NT2/D1 (cell line): ENCODE data around the gene QRFP.
"Not testable (repeated sequence)": the region's sequence is repeated elsewhere in the genome, so short reads cannot be mapped to it uniquely, and the experiment has no call there.

ENCODE experiments used
- YY1 ChIP-seq: IDR thresholded peaks from 2 replicates; pipeline ENCODE4 v1.6.1; 2011; ENCODE audit not compliant: insufficient read length, insufficient read depth
- ZNF274 ChIP-seq: IDR thresholded peaks from 2 replicates; pipeline ENCODE4 v1.6.1; 2011; ENCODE audit warnings: mild to moderate bottlenecking, low read depth, low read length

DNA sequence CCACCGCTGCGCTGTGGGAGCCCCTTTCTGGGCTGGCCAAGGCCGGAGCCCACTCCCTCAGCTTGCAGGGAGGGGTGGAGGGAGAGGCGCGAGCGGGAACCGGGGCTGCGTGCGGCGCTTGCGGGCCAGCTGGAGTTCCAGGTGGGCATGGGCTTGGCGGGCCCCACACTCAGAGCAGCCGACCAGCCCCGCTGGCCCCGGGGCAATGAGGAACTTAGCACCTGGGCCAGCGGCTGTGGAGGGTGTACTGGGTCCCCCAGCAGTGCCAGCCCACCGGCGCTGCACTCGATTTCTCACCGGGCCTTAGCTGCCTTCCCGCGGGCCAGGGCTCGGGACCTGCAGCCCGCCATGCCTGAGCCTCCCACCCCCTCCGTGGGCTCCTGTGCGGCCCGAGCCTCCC lies 13.4 kb upstream of the QRFP start:
- not testable (repeated sequence) for TF ChIP-seq YY1, ZNF274
